Spleen (tissue), 7 donors: ENCODE results near the gene VAV2.

Experiments
- CTCF ChIP-seq, 11 experiments: fragments of 200-600 bp in 7 of 11; fragments of 450-650 bp in 4 of 11; sonication (generic) in 4 of 11; IDR thresholded peaks in 8 of 11; conservative IDR thresholded peaks in 3 of 11; 1 replicate in 7 of 11; 2 replicates in 4 of 11; pipeline versions ENCODE4 v1.4.0 to v1.8.0; 2016 to 2021; ENCODE audit warnings: antibody characterized with exemption in 11 of 11, inconsistent platforms in 4 of 11, mild to moderate bottlenecking in 1 of 11
- POLR2A ChIP-seq, 3 donors: fragments of 450-650 bp; IDR thresholded peaks; one replicate each; pipeline ENCODE4 v1.5.1; 2017; ENCODE audit warnings: antibody characterized with exemption in 3 of 3, mild to moderate bottlenecking in 1 of 3
- POLR2AphosphoS5 ChIP-seq, 3 donors: sonication (generic); formaldehyde crosslinking; IDR thresholded peaks; one replicate each; pipeline ENCODE4 v1.5.1; 2017; ENCODE audit warnings: antibody characterized with exemption in 3 of 3
- donor health status: DM: no; HTN: no; CAD: no; lungs with moderate emphysema.
- donor health status: DM: no; HTN: no; CAD: no.
- donor health status: DM: no; HTN: no; CAD: no.

GRCh38 chr9:133726401-133727276 is 265.5 kb downstream of the VAV2 start:
- peak in 10 of 11 experiments; percentile 7 to 65 (median 40) for TF ChIP-seq CTCF (IDR thresholded peaks at IDR 0.05 in 8 of 11, conservative IDR thresholded peaks at IDR 0.05 in 3 of 11)
- no peak for TF ChIP-seq POLR2AphosphoS5 (IDR thresholded peaks at IDR 0.05)
- no peak for TF ChIP-seq POLR2A (IDR thresholded peaks at IDR 0.05)
